ENCODE data around the gene LMF1. TPM values are rescaled to one million over a fixed set of nuclear protein-coding genes. Genes with fewer than 3 reads are reported as not detected.
A peak's percentile ranks its signal among the peaks of the same experiment; 100 is the strongest.

LMF1 gene
- polyA plus RNA-seq, 3 donors = 5.9 to 14.7 (median 10.6) TPM

- Mint-ChIP-seq H3K27me3 (ENCODE audit: low read depth in 3 of 3) (peaks cover 0 to 2% (median 0%) of the 10 kb centered on the region in 3 donors), H3K9me3 (peaks cover 3 to 30% (median 15%) of the 10 kb centered on the region in 7 donors), H3K36me3 (peaks cover 30 to 40% of the 10 kb centered on the region in 2 donors), H3K4me3 (no peak overlapping the region), H3K4me1 (no peaks in the 10 kb centered on the region), H3K27ac (peak overlapping the region in 2 of 7 donors; percentile 30 to 46)
- Histone ChIP-seq H3K36me3 (replicated peaks in 1 of 2; ENCODE audit: control insufficient read depth in 1 of 2, insufficient read depth in 2 of 2, low read length in 2 of 2) (peaks cover 0 to 14% of the 10 kb centered on the region in 2 donors), H3K27me3 (ENCODE audit: control insufficient read depth in 2 of 2, insufficient read depth in 2 of 2, low read length in 2 of 2) (no peaks in the 10 kb centered on the region), H3K4me2 (replicated peaks; ENCODE audit: extremely low read depth, low read length, poor library complexity, severe bottlenecking) (no peak overlapping the region), H3K4me3 (replicated peaks in 1 of 3; ENCODE audit: low read depth in 2 of 3, low read length in 3 of 3) (no peak overlapping the region), H3K9me3 (replicated peaks in 1 of 2; ENCODE audit: control insufficient read depth in 1 of 2, insufficient read depth in 1 of 2, low read length in 2 of 2) (peaks cover 12 to 26% of the 10 kb centered on the region in 2 donors), H3K27ac (ENCODE audit: low read depth in 1 of 2, low read length in 2 of 2) (no peak overlapping the region), H2AFZ (ENCODE audit: insufficient read depth, low read depth, low read length, poor library complexity, severe bottlenecking) (no peak overlapping the region), H3K4me1 (ENCODE audit: control insufficient read depth in 1 of 2, insufficient read depth in 2 of 2, low read length in 2 of 2) (no peaks in the 10 kb centered on the region), H3K9ac (ENCODE audit: insufficient read depth, low read length, poor library complexity, severe bottlenecking) (no peak overlapping the region), H3K79me2 (ENCODE audit: insufficient read depth, low read length) (no peaks in the 10 kb centered on the region), H4K20me1 (ENCODE audit: insufficient read depth, low read length) (no peaks in the 10 kb centered on the region)
- WGBS (ENCODE audit: insufficient coverage) = 97% methylated on average over 40 of the region's 44 CpGs
- TF ChIP-seq CTCF (IDR thresholded peaks at IDR 0.05) = no peak
- DNase-seq = no peak
- intact Hi-C loops (cut with micrococcal nuclease) = no loop called here
Observed at GRCh38 chr16:931626-932500, 38.9 kb downstream of the LMF1 start.

GRCh38 chr16:931171-931570 lies 39.6 kb downstream of the LMF1 start:
- Histone ChIP-seq H3K27me3 (ENCODE audit: control insufficient read depth in 2 of 2, insufficient read depth in 2 of 2, low read length in 2 of 2) (no peaks in the 10 kb centered on the region), H3K4me3 (replicated peaks in 1 of 3; ENCODE audit: low read depth in 2 of 3, low read length in 3 of 3) (no peak overlapping the region), H4K20me1 (ENCODE audit: insufficient read depth, low read length) (no peaks in the 10 kb centered on the region), H3K27ac (ENCODE audit: low read depth in 1 of 2, low read length in 2 of 2) (no peak overlapping the region), H3K9ac (ENCODE audit: insufficient read depth, low read length, poor library complexity, severe bottlenecking) (no peak overlapping the region), H3K36me3 (replicated peaks in 1 of 2; ENCODE audit: control insufficient read depth in 1 of 2, insufficient read depth in 2 of 2, low read length in 2 of 2) (peaks cover 0 to 21% of the 10 kb centered on the region in 2 donors), H3K79me2 (ENCODE audit: insufficient read depth, low read length) (no peaks in the 10 kb centered on the region), H3K9me3 (replicated peaks in 1 of 2; ENCODE audit: control insufficient read depth in 1 of 2, insufficient read depth in 1 of 2, low read length in 2 of 2) (peaks cover 19 to 33% of the 10 kb centered on the region in 2 donors), H3K4me2 (replicated peaks; ENCODE audit: extremely low read depth, low read length, poor library complexity, severe bottlenecking) (no peak overlapping the region), H2AFZ (ENCODE audit: insufficient read depth, low read depth, low read length, poor library complexity, severe bottlenecking) (no peak overlapping the region), H3K4me1 (ENCODE audit: control insufficient read depth in 1 of 2, insufficient read depth in 2 of 2, low read length in 2 of 2) (no peaks in the 10 kb centered on the region)
- DNase-seq = no peak
- Mint-ChIP-seq H3K4me1 (no peaks in the 10 kb centered on the region), H3K4me3 (no peak overlapping the region), H3K36me3 (peaks cover 33 to 46% of the 10 kb centered on the region in 2 donors), H3K27me3 (ENCODE audit: low read depth in 3 of 3) (peaks cover 0 to 2% (median 0%) of the 10 kb centered on the region in 3 donors), H3K27ac (peak overlapping the region in 2 of 7 donors; percentile 23 to 46), H3K9me3 (peaks cover 9 to 36% (median 22%) of the 10 kb centered on the region in 7 donors)
- intact Hi-C loops (cut with micrococcal nuclease) = no loop called here
- WGBS (ENCODE audit: insufficient coverage) = 94% methylated on average over 21 of the region's 21 CpGs
- no peak for TF ChIP-seq CTCF (IDR thresholded peaks at IDR 0.05)

Data from CD14-positive monocyte (primary cell).